ENCODE results near the gene RASSF3.

DNA sequence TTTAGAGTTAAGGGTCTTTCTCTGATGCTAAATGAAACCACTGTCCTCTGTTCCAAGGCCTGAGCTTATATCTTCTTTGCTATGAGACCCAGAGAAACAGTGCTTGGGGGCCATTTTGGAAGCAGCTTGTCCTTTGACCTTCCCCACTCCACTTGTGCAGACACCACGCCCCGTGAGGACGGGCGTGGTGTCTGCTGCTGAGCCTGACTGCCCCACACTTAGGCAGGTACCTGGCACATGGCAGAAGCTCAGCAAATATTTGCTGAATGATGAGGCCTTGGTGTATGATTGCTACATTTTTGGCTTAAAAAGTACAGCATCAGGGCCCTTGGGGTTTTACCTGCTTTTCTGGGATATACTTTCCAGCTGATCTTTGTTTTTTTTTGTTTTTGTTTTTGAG, 69.9 kb downstream of the RASSF3 start:
- TF ChIP-seq EZH2phosphoT487 (IDR thresholded peaks at IDR 0.05; ENCODE audit: borderline replicate concordance, low read depth, low read length), result no peak
- TF ChIP-seq, protein P1, sequence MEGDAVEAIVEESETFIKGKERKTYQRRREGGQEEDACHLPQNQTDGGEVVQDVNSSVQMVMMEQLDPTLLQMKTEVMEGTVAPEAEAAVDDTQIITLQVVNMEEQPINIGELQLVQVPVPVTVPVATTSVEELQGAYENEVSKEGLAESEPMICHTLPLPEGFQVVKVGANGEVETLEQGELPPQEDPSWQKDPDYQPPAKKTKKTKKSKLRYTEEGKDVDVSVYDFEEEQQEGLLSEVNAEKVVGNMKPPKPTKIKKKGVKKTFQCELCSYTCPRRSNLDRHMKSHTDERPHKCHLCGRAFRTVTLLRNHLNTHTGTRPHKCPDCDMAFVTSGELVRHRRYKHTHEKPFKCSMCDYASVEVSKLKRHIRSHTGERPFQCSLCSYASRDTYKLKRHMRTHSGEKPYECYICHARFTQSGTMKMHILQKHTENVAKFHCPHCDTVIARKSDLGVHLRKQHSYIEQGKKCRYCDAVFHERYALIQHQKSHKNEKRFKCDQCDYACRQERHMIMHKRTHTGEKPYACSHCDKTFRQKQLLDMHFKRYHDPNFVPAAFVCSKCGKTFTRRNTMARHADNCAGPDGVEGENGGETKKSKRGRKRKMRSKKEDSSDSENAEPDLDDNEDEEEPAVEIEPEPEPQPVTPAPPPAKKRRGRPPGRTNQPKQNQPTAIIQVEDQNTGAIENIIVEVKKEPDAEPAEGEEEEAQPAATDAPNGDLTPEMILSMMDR (conservative IDR thresholded peaks at IDR 0.05; ENCODE audit: low read length), result no peak

Measured in OCI-LY7 (cell line).